Measurements from ENCODE around the gene EIPR1. TPM values are rescaled to one million over a fixed set of nuclear protein-coding genes. Genes with fewer than 3 reads are reported as not detected.

The EIPR1 gene
- total and polyA plus RNA-seq, 2 donors from 2014 or later = 28.2 to 37.8 TPM

- TF ChIP-seq CTCF (IDR thresholded peaks at IDR 0.05; ENCODE audit: borderline replicate concordance, extremely low read depth, insufficient read depth) = no peak
- intact Hi-C loops (cut with DNase I) = no loop called here
- no peaks in the 10 kb centered on the region for H3K4me1 ChIP-seq (ENCODE audit: control insufficient read depth in 2 of 3, insufficient read depth in 2 of 3, low read depth in 1 of 3, low read length in 3 of 3)
- no peaks in the 10 kb centered on the region for H3K27me3 ChIP-seq (ENCODE audit: control insufficient read depth, insufficient read depth, low read length)
- H3K36me3 ChIP-seq (ENCODE audit: control insufficient read depth in 2 of 3, insufficient read depth in 3 of 3, low read length in 3 of 3) = peaks cover 0 to 9% (median 0%) of the 10 kb centered on the region in 3 donors
- H3K9me3 ChIP-seq (ENCODE audit: control insufficient read depth in 2 of 3, insufficient read depth in 1 of 3, low read length in 3 of 3) = no peaks in the 10 kb centered on the region
- no peak overlapping the region for H3K27ac ChIP-seq (ENCODE audit: low read depth in 2 of 2, low read length in 2 of 2)
- H3K4me3 ChIP-seq (ENCODE audit: low read length in 3 of 3) = no peak overlapping the region
- DNase-seq (no peak), FAIRE-seq (no peak)
- no peak overlapping the region for H3K9ac ChIP-seq (ENCODE audit: low read length in 3 of 3)
These were observed 173.4 kb downstream of the EIPR1 start for GRCh38 chr2:3204031-3204821.

DNA sequence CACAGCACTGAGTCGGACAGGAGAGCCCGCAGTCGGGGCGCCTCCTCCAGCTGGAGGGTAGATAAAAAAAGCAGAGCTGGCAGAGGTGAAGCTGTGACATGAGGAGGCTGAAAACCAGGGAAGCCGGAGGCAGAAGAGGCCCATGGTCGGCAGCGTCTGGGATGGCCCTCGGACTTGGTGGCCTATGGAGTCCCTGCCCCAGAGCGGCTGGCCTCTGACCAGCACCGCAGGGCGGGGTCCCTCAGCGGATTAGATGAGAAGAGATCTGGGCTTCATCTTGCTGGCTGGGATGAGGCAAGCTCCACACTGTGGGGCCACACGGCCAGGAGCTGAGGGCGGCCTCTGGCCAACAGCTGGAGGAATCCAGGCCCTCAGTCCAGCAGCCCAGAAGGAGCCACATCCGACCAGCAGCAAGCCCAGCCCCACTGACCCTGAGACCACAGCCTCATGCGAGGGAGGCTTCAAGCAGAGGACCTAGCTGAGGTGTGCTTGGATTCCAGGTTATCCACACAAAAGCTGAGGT, 174.1 kb downstream of the EIPR1 start:
- Histone ChIP-seq H3K9me3 (ENCODE audit: control insufficient read depth in 2 of 3, insufficient read depth in 1 of 3, low read length in 3 of 3) (no peaks in the 10 kb centered on the region), H3K4me3 (ENCODE audit: low read length in 3 of 3) (no peak overlapping the region), H3K4me1 (ENCODE audit: control insufficient read depth in 2 of 3, insufficient read depth in 2 of 3, low read depth in 1 of 3, low read length in 3 of 3) (no peaks in the 10 kb centered on the region), H3K27me3 (ENCODE audit: control insufficient read depth, insufficient read depth, low read length) (no peaks in the 10 kb centered on the region), H3K9ac (ENCODE audit: low read length in 3 of 3) (no peak overlapping the region), H3K36me3 (ENCODE audit: control insufficient read depth in 2 of 3, insufficient read depth in 3 of 3, low read length in 3 of 3) (peaks cover 0 to 8% (median 0%) of the 10 kb centered on the region in 3 donors), H3K27ac (ENCODE audit: low read depth in 2 of 2, low read length in 2 of 2) (no peak overlapping the region)
- DNase-seq (no peak), FAIRE-seq (no peak)
- intact Hi-C loops (cut with DNase I) = no loop called here
- TF ChIP-seq CTCF (IDR thresholded peaks at IDR 0.05; ENCODE audit: borderline replicate concordance, extremely low read depth, insufficient read depth) = no peak

DNA sequence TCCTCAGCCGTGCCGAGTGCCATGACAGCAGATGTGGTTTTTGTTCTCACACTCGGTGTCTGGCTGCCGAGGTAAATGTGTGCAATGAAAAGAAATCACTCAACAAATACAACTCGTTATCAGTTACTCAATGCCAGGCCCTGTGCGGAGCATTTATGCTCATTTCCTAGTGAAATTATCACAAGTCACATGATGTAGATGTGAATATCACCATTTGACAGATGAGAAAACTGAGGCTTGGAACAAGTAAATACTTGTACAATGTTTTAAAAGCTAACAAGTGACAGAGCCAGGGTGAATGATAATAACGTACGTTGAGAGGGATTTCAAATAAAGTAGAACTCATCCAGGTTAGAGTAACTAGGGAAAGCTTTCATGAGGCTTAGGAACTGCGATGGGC, 174.7 kb downstream of the EIPR1 start:
- H3K4me3 ChIP-seq (ENCODE audit: low read length in 3 of 3) = no peak overlapping the region
- no peaks in the 10 kb centered on the region for H3K4me1 ChIP-seq (ENCODE audit: control insufficient read depth in 2 of 3, insufficient read depth in 2 of 3, low read depth in 1 of 3, low read length in 3 of 3)
- H3K27ac ChIP-seq (ENCODE audit: low read depth in 2 of 2, low read length in 2 of 2) = no peak overlapping the region
- TF ChIP-seq CTCF (IDR thresholded peaks at IDR 0.05; ENCODE audit: borderline replicate concordance, extremely low read depth, insufficient read depth) = no peak
- DNase-seq = no peak
- FAIRE-seq = no peak
- H3K9me3 ChIP-seq (ENCODE audit: control insufficient read depth in 2 of 3, insufficient read depth in 1 of 3, low read length in 3 of 3) = no peaks in the 10 kb centered on the region
- no peak overlapping the region for H3K9ac ChIP-seq (ENCODE audit: low read length in 3 of 3)
- intact Hi-C loops (cut with DNase I) = no loop called here
- H3K36me3 ChIP-seq (ENCODE audit: control insufficient read depth in 2 of 3, insufficient read depth in 3 of 3, low read length in 3 of 3) = peaks cover 0 to 8% (median 0%) of the 10 kb centered on the region in 3 donors
- H3K27me3 ChIP-seq (ENCODE audit: control insufficient read depth, insufficient read depth, low read length) = no peaks in the 10 kb centered on the region

Data from kidney (tissue), 14 donors.